HG02588 (cell line): ENCODE measurements around the gene ZNHIT1.
"Not testable (repeated sequence)": the region's sequence is repeated elsewhere in the genome, so short reads cannot be mapped to it uniquely, and the experiment has no call there.

Experiments
- ATAC-seq: cut with Tn5 transposase; IDR thresholded peaks from one replicate; pipeline ENCODE4 v1.9.1; 2021; ENCODE audit warnings: mild to moderate bottlenecking, moderate library complexity; ENCODE audit not compliant: unreplicated experiment

Gene ZNHIT1

DNA sequence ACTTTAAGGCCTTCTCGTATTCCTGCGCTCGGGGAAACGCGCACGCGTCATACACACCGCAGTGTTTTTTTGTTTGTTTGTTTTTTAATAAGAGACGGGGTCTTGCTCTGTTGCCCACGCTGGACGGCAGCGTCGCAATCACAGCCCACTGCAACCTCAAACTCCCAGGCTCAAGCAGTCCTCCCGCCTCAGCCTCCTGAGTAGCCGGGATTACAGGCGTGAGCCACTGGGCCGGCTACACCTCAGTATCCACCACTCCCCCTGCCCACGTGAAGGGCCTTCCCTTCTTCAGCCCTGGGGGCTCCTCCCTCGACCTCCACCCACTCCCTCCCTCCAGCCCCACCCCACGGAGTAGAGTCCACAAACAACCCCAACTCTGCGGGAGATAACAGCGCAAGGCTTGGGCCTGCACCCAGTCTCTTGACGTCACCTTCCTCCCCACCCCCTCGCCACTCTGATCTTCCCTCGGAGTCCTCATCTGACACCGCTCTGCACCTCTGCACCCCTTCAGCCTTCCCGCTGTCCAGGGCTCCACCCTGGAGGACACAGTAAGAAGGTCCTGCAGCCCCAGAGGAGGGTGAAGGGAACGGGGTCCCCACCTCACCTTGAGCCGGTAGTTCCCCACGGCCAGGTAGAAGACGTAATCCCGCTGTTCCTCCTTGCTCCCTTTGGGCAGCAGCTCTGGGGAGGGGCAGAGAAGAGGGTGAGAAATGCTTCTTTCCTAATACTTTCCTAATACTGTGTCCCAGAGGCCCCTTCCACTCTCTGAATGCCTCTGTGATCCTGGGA, 22.5 kb downstream of the ZNHIT1 start:
- no peak for ATAC-seq

DNA sequence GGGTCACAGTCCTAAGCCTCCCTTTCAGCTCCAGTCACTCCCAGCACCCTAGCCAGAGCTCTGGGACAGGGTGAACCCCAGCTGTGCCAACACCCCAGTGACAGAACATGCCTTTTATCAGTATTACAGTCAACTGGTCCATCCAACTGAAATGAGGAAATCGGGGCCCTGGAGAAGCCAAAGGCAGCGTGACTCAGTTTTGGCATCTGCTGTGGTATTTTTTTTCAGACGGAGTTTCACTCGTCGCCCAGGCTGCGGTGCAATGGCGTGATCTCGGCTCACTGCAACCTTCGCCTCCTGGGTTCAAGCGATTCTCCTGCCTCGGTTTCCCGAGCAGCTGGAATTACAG, 23.0 kb downstream of the ZNHIT1 start:
- ATAC-seq, result no peak

DNA sequence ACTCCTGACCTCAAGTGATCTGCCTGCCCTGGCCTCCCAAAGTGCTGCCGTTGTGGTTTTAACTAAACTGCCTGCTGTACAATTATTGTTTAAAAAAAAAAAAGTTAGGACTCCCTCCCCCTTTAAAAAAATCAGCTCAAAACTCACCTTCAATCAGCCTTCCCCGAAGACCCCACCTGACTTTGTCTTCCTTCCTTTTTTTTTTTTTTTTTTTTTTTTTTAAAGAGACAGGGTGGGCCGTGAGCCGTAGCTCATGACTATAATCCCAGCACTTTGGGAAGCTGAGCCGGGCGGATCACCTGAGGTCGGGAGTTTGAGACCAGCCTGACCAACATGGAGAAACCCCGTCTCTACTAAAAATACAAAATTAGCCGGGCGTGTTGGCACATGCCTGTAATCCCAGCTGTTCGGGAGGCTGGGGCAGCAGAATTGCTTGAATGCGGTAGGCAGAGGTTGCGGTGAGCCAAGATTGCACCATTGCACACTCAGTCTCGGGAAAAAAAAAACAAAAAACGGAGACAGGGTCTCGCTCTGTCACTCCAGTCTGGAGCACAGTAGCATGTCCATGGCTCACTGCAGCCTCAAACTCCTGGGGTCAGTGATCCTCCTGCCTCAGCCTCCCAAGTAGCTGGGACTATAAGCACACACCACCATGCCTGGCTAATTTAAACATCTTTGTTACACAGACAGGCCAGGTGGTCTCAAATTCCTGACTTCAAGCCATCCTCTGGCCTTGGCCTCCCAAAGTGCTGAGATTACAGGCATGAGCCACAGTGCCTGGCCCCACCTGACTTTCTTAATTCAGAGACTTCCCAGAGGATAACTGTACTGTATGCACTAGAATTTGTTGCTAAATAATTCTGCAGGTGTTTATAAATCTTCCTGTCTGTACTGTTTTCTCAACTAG, 23.7 kb downstream of the ZNHIT1 start:
- ATAC-seq, result no peak

DNA sequence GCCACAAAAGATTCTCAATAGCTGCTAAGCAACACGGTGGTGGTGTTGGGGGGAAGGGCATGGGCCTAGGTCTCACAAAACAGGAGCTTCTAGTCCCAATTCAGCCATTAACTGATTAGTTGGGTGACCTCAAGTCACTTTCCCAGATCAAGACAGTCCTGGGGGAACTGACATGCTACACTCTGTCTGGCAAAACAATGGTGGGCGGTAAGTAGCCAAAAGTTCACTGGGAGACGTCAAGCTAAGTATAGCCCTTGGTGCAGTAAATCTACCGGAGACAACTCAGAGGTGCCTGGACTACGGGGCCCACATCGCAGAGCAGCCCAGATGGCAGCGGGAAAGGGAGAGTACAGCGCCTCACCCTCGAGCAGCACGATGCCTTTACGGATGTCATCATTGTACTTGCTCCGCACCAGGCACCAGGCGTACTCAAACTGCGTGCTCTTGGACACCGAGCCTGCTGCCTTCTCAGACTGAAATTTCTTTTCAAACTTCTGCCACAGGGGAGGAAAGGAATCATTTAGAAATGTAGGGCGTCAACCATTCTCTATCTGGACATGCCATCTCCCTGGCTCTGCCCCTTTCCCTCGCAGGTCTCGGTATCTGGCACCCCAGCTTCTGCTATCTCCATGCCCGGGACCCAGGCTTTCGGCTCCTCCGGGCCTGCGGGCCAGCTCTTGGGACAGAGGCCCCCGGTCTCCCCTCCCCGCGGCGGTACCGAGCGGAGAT, 25.8 kb downstream of the ZNHIT1 start:
- no peak for ATAC-seq

DNA sequence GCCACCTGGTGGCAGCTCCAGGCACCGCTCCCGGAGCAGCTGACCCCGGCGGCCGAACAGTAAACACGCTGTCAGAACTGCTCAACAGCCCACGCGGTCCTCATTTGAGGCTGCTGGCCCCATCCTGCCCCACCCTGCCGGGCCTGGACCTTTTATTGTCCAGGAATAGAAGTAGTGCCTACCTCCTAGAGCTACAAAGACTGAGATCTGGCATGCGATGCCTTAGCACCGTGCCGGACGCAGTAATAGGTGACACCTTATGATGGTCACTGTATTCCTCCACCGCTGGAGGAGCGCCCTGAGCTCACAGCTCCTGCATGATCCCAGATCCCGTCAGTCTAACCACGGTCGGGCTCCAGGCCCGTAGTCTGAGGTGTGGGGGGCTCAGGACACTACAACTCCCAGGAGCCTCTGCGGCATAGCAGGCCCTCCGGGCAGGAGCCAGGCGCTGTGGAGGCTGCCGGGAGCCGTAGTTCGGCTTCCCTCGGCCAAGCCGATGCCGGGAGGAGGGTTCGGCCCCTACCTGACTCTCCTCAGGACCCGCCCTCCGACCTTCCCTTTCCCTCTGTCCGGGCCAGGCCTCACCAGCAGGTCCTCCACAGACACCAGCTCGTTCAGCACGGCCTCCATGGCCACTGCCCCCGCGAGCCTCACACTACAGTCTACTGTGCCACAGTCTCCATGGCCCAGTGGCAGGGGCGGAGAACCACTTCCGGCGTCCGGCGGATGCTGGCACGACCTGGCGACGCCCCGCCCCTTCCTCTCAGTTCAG, 26.6 kb downstream of the ZNHIT1 start, which contains the start of gene FIS1:
Gene FIS1 (minus strand): TSS at position 707 of the 772 bp plus-strand sequence. CDS start 77 bp downstream, at position 630.
- peak; percentile 88 for ATAC-seq

- no peak for ATAC-seq
These were observed 27.2 kb downstream of the ZNHIT1 start for GRCh38 chr7:101245147-101245668.

DNA sequence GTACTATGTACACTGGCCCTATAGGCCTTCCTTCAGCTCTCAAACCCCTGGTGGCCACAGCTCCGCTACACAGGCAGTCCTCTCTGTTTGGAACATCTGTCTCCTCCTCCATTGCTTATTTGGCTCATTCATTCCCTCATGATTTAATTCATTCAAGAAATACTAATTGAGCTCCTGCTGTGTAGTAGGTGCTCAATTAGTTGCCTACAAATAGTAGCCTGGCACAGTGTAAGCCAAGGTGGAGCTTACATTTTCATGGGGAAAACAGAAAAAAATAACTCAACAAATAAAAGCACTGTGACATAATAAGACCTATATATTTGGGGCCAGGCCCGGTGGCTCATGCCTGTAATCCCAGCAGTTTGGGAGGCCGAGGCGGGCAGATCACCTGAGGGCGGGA, 30.3 kb downstream of the ZNHIT1 start:
- no peak for ATAC-seq

GRCh38 chr7:101250324-101250723, 32.4 kb downstream of the ZNHIT1 start:
- ATAC-seq, result no peak

DNA sequence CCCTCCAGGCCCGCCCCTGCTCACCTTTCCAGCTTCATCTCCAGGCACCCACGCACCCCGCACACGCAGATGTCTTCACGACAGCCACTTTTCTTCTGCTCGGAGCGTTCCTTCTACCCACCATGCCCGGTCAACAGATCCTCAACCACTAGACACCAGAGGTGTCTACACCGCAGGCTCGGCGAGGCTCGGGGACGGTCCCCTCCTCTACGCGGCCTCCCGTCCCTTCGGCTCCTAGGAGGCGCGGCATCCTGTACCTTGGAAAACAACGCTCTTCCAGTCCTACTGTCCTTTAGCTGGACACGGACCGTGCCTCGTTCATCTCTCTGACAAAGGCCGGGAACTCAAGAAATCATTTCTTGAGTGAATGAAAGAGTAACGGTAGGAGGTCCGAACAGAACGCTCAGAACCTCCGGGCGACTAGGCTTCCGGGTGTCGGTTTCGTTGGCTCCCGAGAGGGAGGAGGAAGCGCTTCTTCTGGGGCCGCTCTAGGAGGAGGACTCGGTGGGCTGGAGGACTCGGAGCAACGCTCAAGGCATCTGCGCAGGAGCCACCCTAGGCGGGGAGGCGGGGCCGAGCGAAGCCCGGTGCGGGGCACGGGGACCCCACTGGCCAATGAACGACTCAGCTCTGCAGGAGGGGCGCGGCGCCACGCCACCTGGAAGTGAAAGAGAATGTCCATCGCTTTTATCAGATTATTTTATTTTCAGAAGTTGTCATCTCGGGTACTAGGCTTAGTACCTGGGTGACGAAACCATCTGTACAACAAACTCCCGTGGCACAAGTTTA, 34.1 kb downstream of the ZNHIT1 start:
- peak; percentile 96 for ATAC-seq

DNA sequence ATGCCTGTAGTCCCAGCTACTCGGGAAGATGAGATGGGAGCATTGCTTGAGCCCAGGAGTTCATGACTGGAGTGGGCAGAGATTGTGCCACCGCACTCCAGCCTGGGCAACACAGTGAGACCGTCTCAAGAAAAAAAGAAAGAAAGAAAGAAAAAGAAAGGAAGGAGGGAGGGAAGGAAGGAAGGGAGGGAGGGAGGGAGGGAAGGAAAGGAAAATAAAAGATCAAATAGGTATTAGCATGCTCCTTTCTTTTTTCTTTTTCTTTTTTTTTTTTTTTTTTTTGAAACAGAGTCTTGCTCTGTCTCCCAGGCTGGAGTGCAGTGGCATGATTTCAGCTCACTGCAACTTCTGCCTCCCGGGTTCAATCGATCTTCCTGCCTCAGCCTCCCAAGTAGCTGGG, 35.2 kb downstream of the ZNHIT1 start:
- ATAC-seq, result not testable (repeated sequence)

- ATAC-seq, result no peak
These were observed 37.8 kb downstream of the ZNHIT1 start for GRCh38 chr7:101255796-101256195.

GRCh38 chr7:101258243-101258731, 40.3 kb downstream of the ZNHIT1 start:
- ATAC-seq, result no peak

DNA sequence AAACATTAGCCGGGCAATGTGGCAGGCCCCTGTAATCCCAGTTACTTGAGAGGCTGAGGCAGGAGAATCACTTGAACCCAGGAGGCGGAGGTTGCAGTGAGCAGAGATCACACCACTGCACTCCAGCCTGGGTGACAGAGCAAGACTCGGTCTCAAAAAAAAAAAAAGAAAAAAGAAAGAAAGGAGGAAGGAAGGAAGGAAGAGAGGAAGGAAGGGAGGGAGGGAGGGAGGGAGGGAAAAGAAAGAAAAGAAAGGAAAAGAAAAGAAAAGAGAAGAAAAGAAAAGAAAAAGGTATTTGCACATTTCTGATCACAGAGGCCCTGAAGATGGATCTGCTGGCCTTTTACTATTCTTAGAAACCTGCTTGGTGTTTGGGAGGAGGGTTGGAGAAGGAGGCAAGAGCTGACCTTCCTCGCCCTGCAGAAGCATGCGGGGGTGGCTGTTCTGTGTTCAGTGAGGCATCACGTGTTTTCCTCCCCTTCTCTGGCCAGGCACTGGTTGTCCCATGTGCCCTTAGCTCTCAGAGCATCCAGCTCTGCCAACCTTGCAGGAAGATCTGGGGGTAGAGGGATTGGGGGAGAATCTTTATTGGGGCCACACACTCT, 46.2 kb downstream of the ZNHIT1 start:
- ATAC-seq, result not testable (repeated sequence)

DNA sequence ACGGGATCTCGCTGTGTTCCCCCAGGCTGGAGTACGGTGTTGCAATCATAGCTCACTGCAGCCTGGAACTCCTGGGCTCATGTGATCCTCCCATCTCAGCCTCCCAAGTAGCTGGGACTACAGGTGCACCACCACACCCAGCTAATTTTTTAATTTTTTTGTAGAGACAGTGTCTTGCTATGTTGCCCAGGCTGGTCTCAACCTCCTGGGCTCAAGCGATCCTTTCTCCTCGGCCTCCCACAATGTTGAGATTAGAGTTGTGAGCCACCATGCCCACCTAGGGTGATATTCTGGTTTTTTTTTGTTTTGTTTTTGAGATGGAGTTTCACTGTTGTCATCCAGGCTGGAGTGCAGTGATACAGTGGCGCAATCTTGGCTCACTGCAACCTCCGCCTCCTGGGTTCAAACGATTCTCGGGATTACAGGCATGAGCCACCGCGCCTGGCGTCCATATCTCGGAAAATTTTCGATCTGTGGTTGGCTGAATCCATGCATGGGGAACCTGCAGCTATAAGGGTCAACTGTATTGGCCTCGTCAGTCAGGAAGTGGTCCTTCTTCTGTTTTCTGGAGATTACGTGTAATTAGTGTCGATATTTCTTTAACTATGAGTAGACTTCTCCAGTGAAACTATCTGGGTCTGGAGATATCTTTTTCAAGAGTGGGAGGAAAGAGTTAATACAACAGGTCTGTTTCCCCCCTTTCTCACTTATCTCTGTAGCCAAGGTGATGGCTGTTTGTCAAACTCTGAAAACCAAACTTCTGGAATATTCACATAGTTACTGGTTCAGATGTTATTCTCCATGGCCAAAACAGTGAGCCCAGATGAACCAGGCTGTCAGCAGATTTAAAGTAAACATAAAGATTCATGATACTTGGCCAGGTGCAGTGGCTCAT, 47.9 kb downstream of the ZNHIT1 start:
- no peak for ATAC-seq

- no peak for ATAC-seq
These were observed 51.7 kb downstream of the ZNHIT1 start for GRCh38 chr7:101269664-101270063.

GRCh38 chr7:101271021-101271420, 53.1 kb downstream of the ZNHIT1 start:
- no peak for ATAC-seq

DNA sequence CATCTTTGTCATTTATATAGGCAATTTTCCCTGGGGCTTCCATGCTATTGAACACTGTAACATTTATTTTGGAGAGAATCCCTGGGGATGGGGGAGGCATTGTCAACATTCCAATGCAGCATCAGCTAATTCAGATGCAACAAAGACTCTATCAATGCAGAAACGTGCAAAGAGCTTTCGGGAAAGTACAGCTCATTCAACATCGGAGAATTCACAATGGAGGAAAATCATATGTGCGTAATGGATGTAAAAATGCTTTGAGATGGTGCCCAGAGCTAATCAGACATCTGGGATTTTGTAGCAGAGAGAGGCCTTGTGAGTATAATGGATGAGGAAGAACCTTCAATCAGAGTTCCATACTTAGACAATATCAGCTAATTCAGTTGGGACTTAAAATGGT, 55.2 kb downstream of the ZNHIT1 start:
- no peak for ATAC-seq
